Hematopoietic multipotent progenitor cell treated with erythropoietin and hydrocortisone succinate and interleukin-3 and kit ligand, for 6 days (in vitro differentiated cells): Measurements from ENCODE around the gene ZNF581.
A peak's percentile ranks its signal among the peaks of the same experiment; 100 is the strongest.

Source experiments
- DNase-seq: peaks from one replicate; pipeline ENCODE4 v3.0.0-alpha.2; 2015

The ZNF581 gene

DNA sequence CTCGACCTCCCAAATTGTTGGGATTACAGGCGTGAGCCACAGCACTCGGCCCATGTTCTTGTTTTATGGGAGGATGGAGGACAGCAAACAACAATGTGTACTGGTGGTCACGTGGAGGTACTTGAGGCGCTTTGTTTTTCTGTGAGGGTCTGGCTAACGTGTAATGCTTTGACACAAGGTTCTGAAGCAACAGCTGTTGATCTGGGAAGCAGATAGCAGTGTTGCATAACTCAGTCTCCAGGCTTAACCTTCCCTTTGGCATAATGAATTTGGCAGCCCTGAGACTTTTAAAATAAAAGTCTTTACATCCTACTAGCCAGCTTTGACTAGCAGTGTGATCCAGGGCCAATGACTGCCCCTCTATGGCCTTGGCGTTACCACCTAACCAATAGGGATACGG, 9.6 kb upstream of the ZNF581 start:
- peak; percentile 67 for DNase-seq

- DNase-seq, result no peak
Measured at GRCh38 chr19:55635334-55635717, 8.1 kb upstream of the ZNF581 start.

GRCh38 chr19:55635856-55636440, 7.5 kb upstream of the ZNF581 start:
- DNase-seq, result no peak

DNA sequence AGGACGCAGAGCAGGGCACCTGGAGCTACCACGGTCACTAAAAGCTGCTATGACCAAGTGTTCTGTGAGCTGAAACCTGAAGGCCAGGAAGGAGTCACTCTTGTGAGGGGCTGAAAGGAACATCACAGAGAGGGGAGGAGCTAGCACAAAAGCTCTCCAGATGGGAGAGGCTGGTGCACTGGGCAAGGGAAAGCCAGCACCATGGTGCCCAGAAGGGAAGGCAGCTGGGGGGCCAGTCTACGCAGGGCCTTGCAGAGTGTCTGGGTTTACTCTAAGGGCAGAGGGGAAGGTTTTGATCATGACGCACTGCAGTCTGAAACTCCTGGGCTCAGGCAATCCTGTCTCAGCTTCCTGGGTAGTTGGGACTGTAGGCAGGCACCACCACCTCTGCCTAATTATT, 6.7 kb upstream of the ZNF581 start:
- no peak for DNase-seq

- no peak for DNase-seq
Measured at GRCh38 chr19:55637534-55637933, 5.9 kb upstream of the ZNF581 start.

DNA sequence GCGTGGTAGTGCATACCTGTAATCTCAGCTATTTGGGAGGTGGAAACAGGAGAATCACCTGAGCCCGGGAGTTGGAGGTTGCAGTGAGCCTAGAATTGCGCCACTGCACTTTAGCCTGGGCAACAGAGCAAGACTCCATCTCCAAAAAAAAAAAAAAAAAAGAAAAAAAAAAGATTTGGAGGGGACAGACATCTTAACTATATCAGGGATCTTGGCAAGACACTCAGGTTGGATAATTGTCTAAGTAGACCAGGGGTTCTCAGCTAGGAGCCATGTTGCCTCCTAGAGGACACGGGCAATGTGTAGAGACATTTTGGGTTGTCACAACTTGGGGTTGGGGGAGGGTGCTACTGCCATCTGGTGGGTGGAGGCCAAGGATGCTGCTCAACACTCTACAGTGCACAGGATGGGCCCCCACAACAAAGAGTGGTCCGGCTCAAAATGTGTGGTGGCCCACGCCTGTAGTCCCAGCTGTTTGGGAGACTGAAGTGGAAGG, 4.5 kb upstream of the ZNF581 start:
- DNase-seq, result peak; percentile 85

DNA sequence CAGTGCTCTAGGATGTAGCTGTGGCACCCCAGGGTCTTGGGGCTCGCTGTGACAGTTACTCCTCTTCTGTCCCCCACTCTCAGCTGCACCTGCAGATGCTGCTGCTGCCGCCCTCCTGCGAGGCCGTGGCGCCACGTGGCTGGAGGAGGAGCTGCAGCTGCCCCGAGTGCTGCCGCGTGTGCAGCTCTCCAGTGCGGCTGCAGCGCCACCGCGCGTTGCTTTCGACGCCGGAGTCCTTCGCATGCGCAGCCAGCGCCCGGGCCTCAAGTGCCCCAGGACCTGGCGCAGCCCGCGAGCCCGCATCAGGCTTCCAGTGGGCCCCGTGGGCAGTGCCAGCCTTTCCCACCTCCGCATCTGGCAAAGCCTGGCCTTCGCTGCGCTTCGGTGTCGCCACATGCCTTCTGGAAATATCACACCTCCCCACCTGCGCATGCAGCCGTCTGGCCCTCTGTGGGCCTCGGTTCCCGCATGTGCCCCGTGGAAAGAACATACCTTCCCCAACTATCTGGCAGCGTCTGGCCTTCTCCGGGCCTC, 3.3 kb upstream of the ZNF581 start:
- peak; percentile 80 for DNase-seq

DNA sequence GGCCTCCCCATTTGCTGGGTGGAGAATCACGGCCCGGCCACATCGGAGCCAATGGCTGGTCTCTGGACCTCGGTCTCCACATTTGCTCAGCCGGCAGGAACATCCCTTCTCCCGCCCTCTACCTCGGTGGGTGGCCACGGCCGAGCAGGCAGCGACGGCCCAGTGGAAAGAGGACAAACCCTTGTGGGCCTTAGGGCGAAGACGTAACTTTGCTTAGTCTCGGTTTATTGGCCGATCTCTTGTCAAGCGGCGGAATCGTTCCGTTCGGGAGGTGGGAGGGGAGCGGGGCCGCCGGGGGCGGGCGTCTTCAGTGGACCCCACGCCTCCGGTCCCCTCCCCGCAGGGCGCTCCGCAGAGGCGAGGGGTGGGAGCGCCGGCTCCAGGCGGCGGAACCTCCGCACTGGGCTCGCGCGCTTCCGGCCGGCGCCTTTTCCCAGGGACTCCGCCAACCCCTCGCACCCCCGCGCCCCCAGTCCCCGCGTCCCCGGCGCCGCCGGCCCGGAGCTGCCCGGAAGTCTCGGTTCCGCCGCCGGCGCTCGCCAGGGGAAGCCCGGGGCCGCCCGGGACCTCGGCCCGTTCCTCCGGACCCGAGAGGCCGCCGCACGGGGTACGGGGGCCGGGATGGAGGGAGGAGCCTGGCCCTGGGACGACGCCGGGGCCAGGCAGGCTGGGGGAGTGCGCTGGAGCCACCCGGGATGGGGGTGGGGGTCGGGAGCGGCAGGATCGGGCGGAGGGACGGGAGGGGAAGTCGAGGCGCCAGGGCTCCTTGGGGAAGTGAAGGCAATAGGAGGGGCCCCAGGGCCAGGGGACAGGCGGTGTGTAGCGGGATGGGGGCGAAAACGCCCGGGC, 2.6 kb upstream of the ZNF581 start, which contains the start of gene ZNF580:
TSS of gene ZNF580 (plus strand) at position 426 of the 849 bp plus-strand sequence. CDS start 1,507 bp downstream, outside the sequence.
- peak; percentile 81 for DNase-seq

GRCh38 chr19:55641426-55642152, 1.9 kb upstream of the ZNF581 start:
- DNase-seq, result peak; percentile 44

DNA sequence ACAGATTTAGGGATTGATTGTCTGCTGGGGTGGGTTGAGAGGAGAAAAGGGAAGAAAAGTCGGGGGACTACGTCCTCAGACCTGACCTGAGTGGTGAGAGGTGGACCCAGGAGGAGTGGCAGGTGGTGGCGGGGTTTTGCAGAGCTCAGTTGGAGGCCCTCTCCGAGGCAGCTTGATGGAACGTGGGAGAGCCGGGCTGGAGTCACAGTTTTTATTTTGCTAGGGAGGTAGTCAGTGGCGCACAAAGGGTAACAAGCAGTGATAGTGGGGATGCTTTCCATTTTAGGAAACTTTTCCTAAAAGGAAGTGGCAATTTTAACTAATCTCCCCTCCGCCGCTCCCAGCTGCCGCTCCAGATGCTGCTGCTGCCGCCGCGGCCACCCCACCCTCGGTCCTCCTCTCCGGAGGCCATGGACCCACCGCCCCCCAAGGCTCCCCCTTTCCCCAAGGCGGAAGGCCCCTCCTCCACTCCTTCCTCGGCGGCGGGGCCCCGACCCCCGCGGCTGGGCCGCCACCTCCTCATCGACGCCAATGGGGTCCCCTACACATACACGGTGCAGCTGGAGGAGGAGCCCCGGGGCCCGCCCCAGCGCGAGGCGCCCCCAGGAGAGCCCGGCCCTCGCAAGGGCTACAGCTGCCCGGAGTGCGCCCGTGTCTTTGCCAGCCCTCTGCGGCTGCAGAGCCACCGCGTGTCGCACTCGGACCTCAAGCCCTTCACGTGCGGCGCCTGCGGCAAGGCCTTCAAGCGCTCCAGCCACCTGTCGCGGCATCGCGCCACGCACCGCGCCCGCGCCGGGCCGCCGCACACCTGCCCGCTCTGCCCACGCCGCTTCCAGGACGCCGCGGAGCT, 1.1 kb upstream of the ZNF581 start:
- peak; percentile 30 for DNase-seq

- DNase-seq, result peak; percentile 36
Measured at GRCh38 chr19:55643887-55644176, 383 bp downstream of the ZNF581 start.

DNA sequence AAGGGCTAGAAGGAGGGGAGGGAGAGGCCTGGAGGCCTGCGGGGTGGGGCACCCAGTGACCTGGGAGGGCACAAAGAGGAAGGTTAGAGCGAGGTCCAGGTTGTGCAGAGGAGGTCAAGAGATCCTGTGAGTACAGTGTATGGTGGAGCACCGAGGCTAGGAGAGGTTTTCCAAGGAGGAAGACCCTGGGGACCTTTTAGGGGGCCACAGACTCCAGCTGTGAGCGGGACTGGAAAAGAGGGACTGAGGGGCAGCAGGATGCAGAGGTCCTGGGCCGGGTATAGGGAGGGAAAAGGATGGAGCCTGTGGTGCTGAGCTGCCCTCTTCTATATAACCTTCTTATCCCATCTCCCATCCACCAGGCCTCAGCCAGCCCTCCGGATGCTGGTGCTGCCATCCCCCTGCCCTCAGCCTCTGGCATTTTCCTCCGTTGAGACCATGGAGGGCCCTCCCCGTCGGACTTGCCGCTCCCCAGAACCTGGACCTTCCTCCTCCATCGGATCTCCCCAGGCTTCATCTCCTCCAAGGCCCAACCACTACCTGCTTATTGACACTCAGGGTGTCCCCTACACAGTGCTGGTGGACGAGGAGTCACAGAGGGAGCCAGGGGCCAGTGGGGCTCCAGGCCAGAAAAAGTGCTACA, 863 bp downstream of the ZNF581 start:
- no peak for DNase-seq

- DNase-seq, result no peak
Measured at GRCh38 chr19:55644842-55645511, 1.5 kb downstream of the ZNF581 start.

GRCh38 chr19:55645512-55645881, 2.0 kb downstream of the ZNF581 start:
- no peak for DNase-seq

GRCh38 chr19:55646889-55647731, 3.7 kb downstream of the ZNF581 start:
- DNase-seq, result peak; percentile 44

DNA sequence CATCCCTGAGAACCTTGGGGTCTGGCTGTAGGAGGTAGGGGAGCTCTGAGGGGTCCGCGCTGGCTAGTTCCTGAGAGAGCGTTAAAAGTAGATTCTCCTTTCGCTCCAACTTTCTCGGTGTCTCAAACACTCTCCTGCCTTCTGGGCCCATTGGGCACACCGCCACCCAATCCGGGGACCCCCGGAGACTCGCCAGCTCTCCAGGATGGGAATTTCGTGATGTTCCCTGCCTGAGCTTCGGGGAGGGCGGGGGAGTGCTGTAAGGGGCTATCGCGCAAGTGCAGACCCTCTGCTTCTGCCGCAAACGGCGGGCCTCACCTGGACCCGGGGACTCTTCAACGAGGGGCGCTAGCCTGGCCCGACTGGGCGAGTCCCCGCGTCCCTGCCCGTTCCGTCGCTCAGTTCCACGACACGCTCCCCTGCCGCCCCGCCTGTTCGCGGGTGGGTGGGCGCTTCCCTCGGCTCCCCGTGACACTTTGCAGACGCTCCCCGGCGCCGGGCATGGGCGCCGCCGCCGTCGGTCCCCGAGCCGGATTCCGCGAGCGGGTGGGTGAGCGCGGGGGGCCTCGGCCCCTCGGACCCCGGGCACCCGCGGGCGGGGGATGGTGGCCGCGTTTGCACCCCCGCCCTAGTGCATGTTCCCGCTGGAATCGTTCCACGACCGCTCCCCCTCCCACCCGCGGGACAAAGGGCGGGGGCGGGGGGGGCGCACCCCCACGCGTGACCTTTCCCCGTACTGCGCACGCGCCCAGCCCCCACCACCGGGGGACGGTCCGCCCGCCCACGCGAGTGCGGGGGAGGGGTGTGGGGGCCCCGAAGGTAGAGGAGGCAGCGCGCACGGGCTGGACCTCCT, 4.5 kb downstream of the ZNF581 start, which contains the start of gene CCDC106:
TSS of gene CCDC106 (plus strand) at position 481 of the 853 bp plus-strand sequence. CDS start 835 bp downstream, outside the sequence.
- peak; percentile 69 for DNase-seq

DNA sequence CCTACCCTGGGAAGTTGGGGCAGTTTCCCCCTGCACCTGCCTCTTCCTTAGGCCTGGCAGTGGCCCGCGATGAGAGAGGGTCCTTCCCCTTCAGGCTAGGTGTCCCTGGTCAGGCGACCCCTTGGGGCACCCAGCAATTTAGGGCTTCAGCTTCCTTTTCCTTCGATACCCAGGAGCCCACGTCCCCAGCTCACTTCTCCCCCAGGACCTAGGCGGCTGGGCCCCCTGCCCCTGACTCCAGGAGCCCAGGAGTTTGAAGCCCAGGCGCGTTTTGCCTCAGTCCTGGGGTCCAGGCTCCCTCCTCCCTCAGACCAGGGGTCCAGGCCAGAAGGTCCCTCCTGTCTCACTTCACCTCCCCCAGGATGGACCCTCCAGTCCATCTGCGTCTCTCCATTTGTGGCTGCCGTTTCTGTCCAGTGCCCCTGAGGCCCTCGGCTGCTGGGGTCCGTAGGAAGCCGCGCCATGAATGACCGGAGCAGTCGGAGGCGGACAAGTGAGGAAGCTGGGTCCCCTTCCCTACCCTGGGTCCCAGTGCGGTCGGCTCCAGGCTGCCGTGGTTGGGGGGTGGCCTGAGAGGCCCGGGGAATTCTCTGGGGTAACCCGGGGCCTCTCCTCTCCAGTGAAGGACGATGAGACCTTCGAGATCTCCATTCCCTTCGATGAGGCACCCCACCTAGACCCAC, 5.3 kb downstream of the ZNF581 start:
- peak; percentile 44 for DNase-seq

- DNase-seq, result no peak
Measured at GRCh38 chr19:55649268-55650125, 6.0 kb downstream of the ZNF581 start.
